DND-41 (cell line): ENCODE results near the gene CACNB1.
A peak's percentile ranks its signal among the peaks of the same experiment; 100 is the strongest.

Experiments
- ATAC-seq: fragments of 200-7000 bp; cut with Tn5 transposase; 3 replicates; pipeline ENCODE4 v1.9.1; 2021; ENCODE audit warnings: low read depth; ENCODE audit not compliant: insufficient read depth
- DNase-seq: peaks from one replicate; pipeline ENCODE4 v3.0.0-alpha.2; 2020
- H2AFZ ChIP-seq: 2 replicates; pipeline ENCODE4 v1.6.0; 2012; ENCODE audit warnings: low read depth, low read length
- H3K27ac ChIP-seq: 2 replicates; pipeline ENCODE4 v1.5.1; 2012; ENCODE audit warnings: low read length, inconsistent platforms
- H3K27me3 ChIP-seq: fragments of 200-600 bp; sonication (generic); 2 replicates; pipeline ENCODE4 v1.6.0; 2012; ENCODE audit warnings: low read length, mild to moderate bottlenecking, inconsistent platforms; ENCODE audit not compliant: insufficient read depth, poor library complexity
- H3K36me3 ChIP-seq: 2 replicates; pipeline ENCODE4 v1.5.1; 2012; ENCODE audit warnings: low read length, inconsistent platforms; ENCODE audit not compliant: insufficient read depth
- H3K4me1 ChIP-seq: 2 replicates; pipeline ENCODE4 v1.5.1; 2012; ENCODE audit warnings: mild to moderate bottlenecking, low read length; ENCODE audit not compliant: insufficient read depth
- H3K4me2 ChIP-seq: 2 replicates; pipeline ENCODE4 v1.6.0; 2012; ENCODE audit warnings: mild to moderate bottlenecking, moderate library complexity, low read length, inconsistent platforms; ENCODE audit not compliant: insufficient read depth
- H3K4me3 ChIP-seq, 2 experiments: fragments of 200-600 bp in 1 of 2; shearing (Covaris generic) in 1 of 2; 2 replicates each; pipeline ENCODE4 v1.5.1; 2012 to 2016; ENCODE audit warnings: inconsistent platforms in 2 of 2, low read length in 2 of 2, mild to moderate bottlenecking in 2 of 2, low read depth in 1 of 2, moderate library complexity in 1 of 2
- H3K79me2 ChIP-seq: 2 replicates; pipeline ENCODE4 v1.6.0; 2012; ENCODE audit warnings: low read length, inconsistent platforms; ENCODE audit not compliant: insufficient read depth
- H3K9ac ChIP-seq: 2 replicates; pipeline ENCODE4 v1.6.0; 2012; ENCODE audit warnings: low read depth, mild to moderate bottlenecking, inconsistent platforms, low read length, moderate library complexity
- H3K9me3 ChIP-seq: 2 replicates; pipeline ENCODE4 v1.5.1; 2012; ENCODE audit warnings: low read length, moderate library complexity, mild to moderate bottlenecking, inconsistent platforms; ENCODE audit not compliant: insufficient read depth, severe bottlenecking
- H4K20me1 ChIP-seq: 2 replicates; pipeline ENCODE4 v1.6.0; 2012; ENCODE audit warnings: low read length; ENCODE audit not compliant: insufficient read depth
- CTCF ChIP-seq: IDR thresholded peaks from 2 replicates; pipeline ENCODE4 v1.5.1; 2012; ENCODE audit warnings: borderline replicate concordance, low read length, moderate library complexity, mild to moderate bottlenecking; ENCODE audit not compliant: poor library complexity, severe bottlenecking; ENCODE audit errors: extremely low read depth
- EZH2 ChIP-seq: IDR thresholded peaks from 3 replicates; pipeline ENCODE4 v1.6.1; 2012; ENCODE audit warnings: borderline replicate concordance, low read depth, mild to moderate bottlenecking, moderate library complexity, low read length, inconsistent platforms; ENCODE audit not compliant: severe bottlenecking

Gene CACNB1

GRCh38 chr17:39231591-39232551 is 34.4 kb upstream of the CACNB1 start:
- no peak overlapping the region for H3K9ac ChIP-seq
- H2AFZ ChIP-seq = no peak overlapping the region
- H4K20me1 ChIP-seq = peaks cover 9% of the 10 kb centered on the region; the same call in 1 of the 2 replicates
- peak; percentile 85 for DNase-seq
- no peak overlapping the region for H3K4me3 ChIP-seq
- H3K79me2 ChIP-seq = no peaks in the 10 kb centered on the region
- H3K4me2 ChIP-seq = peak overlapping the region; percentile 34; the same call in 1 of the 2 replicates
- H3K9me3 ChIP-seq = no peaks in the 10 kb centered on the region
- peaks cover 16% of the 10 kb centered on the region for H3K4me1 ChIP-seq
- ATAC-seq = peak; percentile 88
- H3K27me3 ChIP-seq = no peaks in the 10 kb centered on the region
- TF ChIP-seq EZH2 = no peak
- TF ChIP-seq CTCF = peak; percentile 91
- no peaks in the 10 kb centered on the region for H3K36me3 ChIP-seq
- H3K27ac ChIP-seq = no peak overlapping the region

- DNase-seq = no peak
- H3K4me2 ChIP-seq = 0 out of 2 replicates have a peak overlapping the region, but pooled peaks have one; percentile 34
Observed at GRCh38 chr17:39231091-39231561, 33.7 kb upstream of the CACNB1 start.

GRCh38 chr17:39230361-39230760 is 32.9 kb upstream of the CACNB1 start:
- Histone ChIP-seq H3K27me3 (no peaks in the 10 kb centered on the region), H3K9me3 (no peaks in the 10 kb centered on the region), H3K27ac (no peak overlapping the region), H4K20me1 (peaks cover 9% of the 10 kb centered on the region; the same call in 1 of the 2 replicates), H3K36me3 (no peaks in the 10 kb centered on the region), H3K9ac (no peak overlapping the region), H3K4me2 (no peak overlapping the region), H3K4me3 (no peak overlapping the region), H3K4me1 (peaks cover 16% of the 10 kb centered on the region), H3K79me2 (no peaks in the 10 kb centered on the region), H2AFZ (no peak overlapping the region)
- no peak for ATAC-seq
- no peak for DNase-seq
- no peak for TF ChIP-seq CTCF
- no peak for TF ChIP-seq EZH2

More at GRCh38 chr17:39231091-39231561, 33.7 kb upstream of the CACNB1 start:
- Histone ChIP-seq H3K9ac (no peak overlapping the region), H3K9me3 (no peaks in the 10 kb centered on the region), H2AFZ (no peak overlapping the region), H4K20me1 (peaks cover 9% of the 10 kb centered on the region; the same call in 1 of the 2 replicates), H3K27me3 (no peaks in the 10 kb centered on the region), H3K4me3 (no peak overlapping the region), H3K4me1 (peaks cover 16% of the 10 kb centered on the region), H3K79me2 (no peaks in the 10 kb centered on the region), H3K36me3 (no peaks in the 10 kb centered on the region), H3K27ac (no peak overlapping the region)
- no peak for ATAC-seq
- TF ChIP-seq EZH2 (no peak), CTCF (no peak)
